ENCODE results near the gene HSF4. TPM values are rescaled to one million over a fixed set of nuclear protein-coding genes. Genes with fewer than 3 reads are reported as not detected.

HSF4 gene
- total RNA-seq, 4 donors from 2014 or later: 29.5 to 136 (median 76.6) TPM

DNA sequence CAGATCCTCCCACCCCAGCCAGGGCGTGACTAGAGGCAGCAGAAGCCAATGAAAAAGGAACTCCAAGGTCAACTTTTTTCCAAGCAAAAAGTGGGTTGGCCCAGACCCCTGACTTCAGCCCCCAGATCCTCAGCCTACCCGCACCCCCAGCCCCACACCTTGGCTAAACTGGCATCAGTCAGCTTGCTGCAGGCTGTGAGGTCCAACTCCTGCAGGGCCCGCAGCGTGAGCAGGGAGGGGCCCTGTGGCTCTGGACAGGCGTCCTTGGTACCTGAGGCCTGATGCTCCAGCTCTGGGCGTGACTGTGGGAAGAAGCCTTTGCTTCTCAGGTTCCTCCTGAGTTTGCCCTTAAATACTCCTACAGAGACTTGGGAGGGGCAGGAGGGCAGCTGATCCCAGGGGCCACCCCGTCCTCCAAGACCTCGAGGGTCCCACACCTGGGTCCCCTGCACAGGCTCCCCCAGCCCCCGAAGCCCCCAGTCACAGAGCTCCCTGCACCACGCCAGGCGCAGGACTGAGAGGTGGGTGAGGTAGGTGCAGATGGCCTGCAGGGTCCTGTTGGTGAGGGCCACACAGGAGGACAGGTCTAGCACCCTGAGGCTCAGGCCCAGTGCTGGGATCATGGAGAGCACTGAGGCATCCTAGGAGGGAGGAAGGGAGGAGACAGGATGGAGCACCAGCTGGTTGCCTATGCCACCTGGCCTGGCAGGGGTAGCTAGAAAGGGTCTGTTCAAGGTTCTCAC lies 43.8 kb downstream of the HSF4 start:
- H3K27ac ChIP-seq: no peak overlapping the region
- no peaks in the 10 kb centered on the region for H3K27me3 ChIP-seq
- H3K36me3 ChIP-seq: no peaks in the 10 kb centered on the region
- H3K9me3 ChIP-seq: no peaks in the 10 kb centered on the region
- TF ChIP-seq, protein P1, sequence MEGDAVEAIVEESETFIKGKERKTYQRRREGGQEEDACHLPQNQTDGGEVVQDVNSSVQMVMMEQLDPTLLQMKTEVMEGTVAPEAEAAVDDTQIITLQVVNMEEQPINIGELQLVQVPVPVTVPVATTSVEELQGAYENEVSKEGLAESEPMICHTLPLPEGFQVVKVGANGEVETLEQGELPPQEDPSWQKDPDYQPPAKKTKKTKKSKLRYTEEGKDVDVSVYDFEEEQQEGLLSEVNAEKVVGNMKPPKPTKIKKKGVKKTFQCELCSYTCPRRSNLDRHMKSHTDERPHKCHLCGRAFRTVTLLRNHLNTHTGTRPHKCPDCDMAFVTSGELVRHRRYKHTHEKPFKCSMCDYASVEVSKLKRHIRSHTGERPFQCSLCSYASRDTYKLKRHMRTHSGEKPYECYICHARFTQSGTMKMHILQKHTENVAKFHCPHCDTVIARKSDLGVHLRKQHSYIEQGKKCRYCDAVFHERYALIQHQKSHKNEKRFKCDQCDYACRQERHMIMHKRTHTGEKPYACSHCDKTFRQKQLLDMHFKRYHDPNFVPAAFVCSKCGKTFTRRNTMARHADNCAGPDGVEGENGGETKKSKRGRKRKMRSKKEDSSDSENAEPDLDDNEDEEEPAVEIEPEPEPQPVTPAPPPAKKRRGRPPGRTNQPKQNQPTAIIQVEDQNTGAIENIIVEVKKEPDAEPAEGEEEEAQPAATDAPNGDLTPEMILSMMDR (IDR thresholded peaks at IDR 0.05): no peak
- TF ChIP-seq POLR2A (IDR thresholded peaks at IDR 0.05) (no peak), EP300 (IDR thresholded peaks at IDR 0.05; ENCODE audit: low read depth) (no peak), POLR2AphosphoS5 (IDR thresholded peaks at IDR 0.05) (no peak)
- intact Hi-C loops (cut with DNase I; ENCODE audit: low total_unique reads): no loop called here
- H3K4me3 ChIP-seq: no peak overlapping the region
- in situ Hi-C loops (cut with MboI; ENCODE audit: low pct_ligation_motif_present in 1 of 4, low pct_unique_long_range_greater_than_20kb in 1 of 4, low sequenced_read_pairs in 3 of 4): no loop called here
- H3K4me1 ChIP-seq: no peaks in the 10 kb centered on the region
- no peak for DNase-seq
- 85% methylated on average over 10 of the region's 11 CpGs; no CpG with 5 or more reads in 1 of the 2 donors for WGBS, 2 donors (ENCODE audit: low coverage in 1 of 2)

DNA sequence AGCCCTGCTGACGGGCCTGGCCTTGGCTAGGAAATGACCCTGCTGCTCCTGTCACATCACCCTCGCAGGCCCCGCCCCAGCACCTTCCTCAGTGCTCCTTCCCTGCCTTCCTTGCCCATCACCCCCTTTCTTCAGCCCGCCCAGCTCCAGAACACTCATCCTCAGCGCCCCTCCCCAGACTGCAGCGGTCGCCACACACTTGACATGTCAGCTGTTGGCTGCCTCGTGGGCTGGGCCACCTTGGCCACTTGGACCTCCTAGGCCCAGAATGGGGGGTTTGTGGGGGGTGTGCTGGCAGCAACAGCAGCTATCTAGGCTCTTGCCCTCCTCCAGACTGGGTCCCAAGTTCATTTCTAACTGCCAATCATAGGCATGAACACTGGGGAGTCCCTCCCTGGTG lies 45.0 kb downstream of the HSF4 start:
- H3K4me1 ChIP-seq: no peaks in the 10 kb centered on the region
- TF ChIP-seq POLR2AphosphoS5 (IDR thresholded peaks at IDR 0.05) (no peak), POLR2A (IDR thresholded peaks at IDR 0.05) (no peak), EP300 (IDR thresholded peaks at IDR 0.05; ENCODE audit: low read depth) (no peak)
- TF ChIP-seq, protein P1 (IDR thresholded peaks at IDR 0.05): no peak
- in situ Hi-C loops (cut with MboI; ENCODE audit: low pct_ligation_motif_present in 1 of 4, low pct_unique_long_range_greater_than_20kb in 1 of 4, low sequenced_read_pairs in 3 of 4) (no loop called here), intact Hi-C loops (cut with DNase I; ENCODE audit: low total_unique reads) (no loop called here)
- H3K27me3 ChIP-seq: no peaks in the 10 kb centered on the region
- no peak overlapping the region for H3K4me3 ChIP-seq
- DNase-seq: no peak
- H3K36me3 ChIP-seq: no peaks in the 10 kb centered on the region
- WGBS, 2 donors (ENCODE audit: low coverage in 1 of 2): 40 to 78% methylated on average over 1 to 8 of the region's 8 CpGs
- no peak overlapping the region for H3K27ac ChIP-seq
- H3K9me3 ChIP-seq: no peaks in the 10 kb centered on the region

DNA sequence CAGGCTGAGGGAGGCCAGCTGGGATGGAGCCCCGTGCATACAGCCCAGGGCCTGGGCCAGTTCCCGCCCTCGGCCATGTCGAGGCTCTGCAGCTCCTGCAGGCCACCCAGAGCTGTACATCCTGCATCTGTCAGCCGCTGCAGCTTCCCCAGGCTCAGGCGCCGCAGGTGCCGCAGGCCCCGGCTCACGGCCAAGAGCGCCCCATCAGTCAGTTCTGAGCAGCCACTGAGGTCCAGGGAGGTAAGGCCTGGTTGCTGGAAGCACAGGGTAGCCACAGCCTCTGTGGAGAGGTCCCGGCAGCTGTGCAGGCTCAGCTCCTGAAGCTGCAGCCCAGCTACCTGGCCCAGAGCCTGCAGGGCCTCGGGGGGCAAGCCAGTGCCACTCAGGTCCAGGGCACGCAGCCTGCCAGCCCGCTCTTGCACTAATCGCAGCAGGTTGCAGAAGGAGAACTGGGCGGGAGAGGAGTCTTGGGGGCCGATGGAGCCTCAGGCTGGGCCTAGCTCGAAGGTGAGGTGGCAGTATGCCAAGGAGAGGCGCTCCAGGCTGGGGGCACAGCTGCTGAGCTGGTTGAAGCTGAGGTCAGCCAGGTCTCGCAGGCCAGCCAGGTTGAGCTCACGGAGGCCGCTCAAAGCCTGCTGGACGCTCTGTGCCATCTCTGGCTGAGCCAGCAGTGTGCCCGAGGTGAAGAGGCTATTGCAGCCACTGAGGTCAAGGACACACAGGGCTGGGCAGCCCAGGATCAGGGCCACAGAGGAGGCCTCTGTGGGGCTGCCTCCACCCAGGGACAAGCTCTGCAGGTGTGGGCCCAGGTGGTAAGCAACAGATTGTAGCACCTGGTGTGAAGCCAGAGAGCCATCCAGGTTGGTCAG lies 45.8 kb downstream of the HSF4 start:
- H3K4me1 ChIP-seq: no peaks in the 10 kb centered on the region
- 89% methylated on average over 21 of the region's 25 CpGs; no CpG with 5 or more reads in 1 of the 2 donors for WGBS, 2 donors (ENCODE audit: low coverage in 1 of 2)
- in situ Hi-C loops (cut with MboI; ENCODE audit: low pct_ligation_motif_present in 1 of 4, low pct_unique_long_range_greater_than_20kb in 1 of 4, low sequenced_read_pairs in 3 of 4): no loop called here
- no peaks in the 10 kb centered on the region for H3K9me3 ChIP-seq
- H3K27ac ChIP-seq: no peak overlapping the region
- H3K27me3 ChIP-seq: no peaks in the 10 kb centered on the region
- DNase-seq: no peak
- intact Hi-C loops (cut with DNase I; ENCODE audit: low total_unique reads): no loop called here
- TF ChIP-seq, protein P1 (IDR thresholded peaks at IDR 0.05): no peak
- TF ChIP-seq EP300 (IDR thresholded peaks at IDR 0.05; ENCODE audit: low read depth) (no peak), POLR2AphosphoS5 (IDR thresholded peaks at IDR 0.05) (no peak), POLR2A (IDR thresholded peaks at IDR 0.05) (no peak)
- H3K36me3 ChIP-seq: no peaks in the 10 kb centered on the region
- no peak overlapping the region for H3K4me3 ChIP-seq

DNA sequence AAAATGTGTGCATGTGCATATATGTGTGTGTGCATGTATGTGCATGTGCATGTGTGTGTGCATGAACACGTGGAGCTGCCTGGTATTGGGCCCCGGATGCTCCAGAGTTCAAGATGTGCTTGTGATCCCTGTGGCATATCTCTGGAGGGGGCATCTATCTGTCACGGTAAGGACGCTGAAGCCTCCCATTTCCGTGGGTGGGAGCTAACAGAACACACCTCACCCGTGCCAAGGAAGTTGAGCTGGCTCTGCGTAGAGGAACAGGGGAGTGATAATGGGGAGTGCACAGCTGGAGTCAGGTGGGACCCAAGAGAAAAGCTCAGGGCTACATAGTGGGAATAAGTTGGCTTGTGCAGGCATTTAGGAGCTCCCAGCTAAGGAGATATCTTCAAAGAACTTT lies 47.1 kb downstream of the HSF4 start:
- Histone ChIP-seq H3K27me3 (no peaks in the 10 kb centered on the region), H3K27ac (no peak overlapping the region), H3K4me1 (no peaks in the 10 kb centered on the region), H3K4me3 (no peak overlapping the region), H3K9me3 (no peaks in the 10 kb centered on the region), H3K36me3 (no peaks in the 10 kb centered on the region)
- WGBS, 2 donors (ENCODE audit: low coverage in 1 of 2): 80 to 83% methylated on average over 1 to 7 of the region's 7 CpGs
- TF ChIP-seq POLR2A (IDR thresholded peaks at IDR 0.05): no peak
- TF ChIP-seq EP300 (IDR thresholded peaks at IDR 0.05; ENCODE audit: low read depth): no peak
- TF ChIP-seq POLR2AphosphoS5 (IDR thresholded peaks at IDR 0.05): no peak
- TF ChIP-seq, protein P1 (IDR thresholded peaks at IDR 0.05): no peak
- intact Hi-C loops (cut with DNase I; ENCODE audit: low total_unique reads) (no loop called here), in situ Hi-C loops (cut with MboI; ENCODE audit: low pct_ligation_motif_present in 1 of 4, low pct_unique_long_range_greater_than_20kb in 1 of 4, low sequenced_read_pairs in 3 of 4) (no loop called here)
- no peak for DNase-seq

Measured in transverse colon (tissue), 4 donors.